MCF 10A (cell line): ENCODE measurements around the gene PARD3. TPM values are rescaled to one million over a fixed set of nuclear protein-coding genes. Genes with fewer than 3 reads are reported as not detected.

Source experiments
- BruUV-seq: library from RNA; stranded (reverse); fragments of 400-500 nt; replicated peaks from 2 replicates; lab custom pipeline; 2021; lab: Mats Ljungman, UMichigan
- CTCF ChIA-PET: fragments of 300-600 bp; sonication (Branson Sonifier 250); formaldehyde crosslinking; extraction: SDS; loops from one replicate; lab custom pipeline; 2021; ENCODE audit warnings: antibody characterized with exemption, inconsistent platforms; lab: Yijun Ruan, JAX
- POLR2A ChIA-PET: fragments of 300-600, 350-650 bp; sonication (Branson Sonifier 250); formaldehyde crosslinking; extraction: SDS; loops from one replicate; lab custom pipeline; 2020; ENCODE audit warnings: antibody characterized with exemption, inconsistent platforms; lab: Yijun Ruan, JAX
- DNase-seq: peaks from one replicate; pipeline ENCODE4 v3.0.0-alpha.2; 2018; ENCODE audit not compliant: unreplicated experiment
- H3K27ac Mint-ChIP-seq: one replicate; pipeline ENCODE4 v1.8.0; 2022; ENCODE audit warnings: mild to moderate bottlenecking, low read depth, mixed read lengths; ENCODE audit not compliant: unreplicated experiment
- H3K27me3 Mint-ChIP-seq: one replicate; pipeline ENCODE4 v1.8.0; 2022; ENCODE audit warnings: mixed read lengths; ENCODE audit not compliant: insufficient read depth, unreplicated experiment
- H3K36me3 Mint-ChIP-seq: one replicate; pipeline ENCODE4 v1.8.0; 2022; ENCODE audit warnings: mild to moderate bottlenecking, moderate library complexity, mixed read lengths; ENCODE audit not compliant: insufficient read depth, unreplicated experiment
- H3K4me1 Mint-ChIP-seq: one replicate; pipeline ENCODE4 v1.8.0; 2022; ENCODE audit warnings: mixed read lengths; ENCODE audit not compliant: insufficient read depth, unreplicated experiment
- H3K4me3 Mint-ChIP-seq: one replicate; pipeline ENCODE4 v1.8.0; 2022; ENCODE audit warnings: mild to moderate bottlenecking, moderate library complexity, mixed read lengths; ENCODE audit not compliant: unreplicated experiment
- H3K9me3 Mint-ChIP-seq: one replicate; pipeline ENCODE4 v1.8.0; 2022; ENCODE audit warnings: mixed read lengths; ENCODE audit not compliant: unreplicated experiment
- intact Hi-C: fragments of 100-400 bp; cut with micrococcal nuclease; formaldehyde crosslinking; loops from 2 replicates; pipeline ENCODE4 v1.14.1; 2022
- total RNA-seq: library from RNA; stranded (reverse); gene quantifications from 2 replicates; pipeline ENCODE4 v1.2.3, GENCODE V29; 2022
- TF ChIP-seq, protein P1 (sequence below): fragments of 200-600 bp; IDR thresholded peaks from one replicate; pipeline ENCODE4 v1.8.0; 2022; ENCODE audit warnings: antibody characterized with exemption, mild to moderate bottlenecking; ENCODE audit not compliant: unreplicated experiment

Gene PARD3
- total RNA-seq, 1 experiment from 2014 or later, result 70.0 TPM

GRCh38 chr10:34615770-34616169 is 199.3 kb downstream of the PARD3 start:
- Mint-ChIP-seq H3K27me3 (no peaks in the 10 kb centered on the region), H3K4me1 (peaks cover 21% of the 10 kb centered on the region), H3K4me3 (no peak overlapping the region), H3K36me3 (peaks cover 7% of the 10 kb centered on the region), H3K27ac (no peak overlapping the region), H3K9me3 (no peaks in the 10 kb centered on the region)
- ChIA-PET POLR2A (no interaction called here), CTCF (no interaction called here)
- intact Hi-C loops, result no loop called here
- BruUV-seq, result no TSS peak
- TF ChIP-seq, protein P1, sequence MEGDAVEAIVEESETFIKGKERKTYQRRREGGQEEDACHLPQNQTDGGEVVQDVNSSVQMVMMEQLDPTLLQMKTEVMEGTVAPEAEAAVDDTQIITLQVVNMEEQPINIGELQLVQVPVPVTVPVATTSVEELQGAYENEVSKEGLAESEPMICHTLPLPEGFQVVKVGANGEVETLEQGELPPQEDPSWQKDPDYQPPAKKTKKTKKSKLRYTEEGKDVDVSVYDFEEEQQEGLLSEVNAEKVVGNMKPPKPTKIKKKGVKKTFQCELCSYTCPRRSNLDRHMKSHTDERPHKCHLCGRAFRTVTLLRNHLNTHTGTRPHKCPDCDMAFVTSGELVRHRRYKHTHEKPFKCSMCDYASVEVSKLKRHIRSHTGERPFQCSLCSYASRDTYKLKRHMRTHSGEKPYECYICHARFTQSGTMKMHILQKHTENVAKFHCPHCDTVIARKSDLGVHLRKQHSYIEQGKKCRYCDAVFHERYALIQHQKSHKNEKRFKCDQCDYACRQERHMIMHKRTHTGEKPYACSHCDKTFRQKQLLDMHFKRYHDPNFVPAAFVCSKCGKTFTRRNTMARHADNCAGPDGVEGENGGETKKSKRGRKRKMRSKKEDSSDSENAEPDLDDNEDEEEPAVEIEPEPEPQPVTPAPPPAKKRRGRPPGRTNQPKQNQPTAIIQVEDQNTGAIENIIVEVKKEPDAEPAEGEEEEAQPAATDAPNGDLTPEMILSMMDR, result no peak
- DNase-seq, result no peak

DNA sequence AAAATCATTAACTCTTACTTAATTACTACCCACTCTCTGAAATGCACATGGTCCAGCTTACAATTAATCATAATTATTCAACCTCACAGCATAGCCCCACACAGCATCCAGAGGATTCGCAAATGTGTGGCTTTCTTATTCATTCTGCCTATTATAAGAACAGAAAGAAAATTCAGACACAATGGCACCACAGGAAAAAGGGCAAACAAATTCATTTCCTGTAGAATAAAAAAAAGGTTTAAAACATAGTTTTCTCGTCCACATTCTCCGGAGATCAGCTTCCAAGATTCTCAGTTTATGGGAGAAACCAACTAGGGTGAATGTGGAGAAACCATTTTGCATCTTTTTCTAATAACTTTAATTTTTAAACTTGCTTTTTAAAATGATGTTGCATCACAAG is 201.6 kb downstream of the PARD3 start:
- Mint-ChIP-seq H3K4me3 (no peak overlapping the region), H3K4me1 (peaks cover 3% of the 10 kb centered on the region), H3K27ac (no peak overlapping the region), H3K27me3 (no peaks in the 10 kb centered on the region), H3K36me3 (peaks cover under 1% of the 10 kb centered on the region), H3K9me3 (no peaks in the 10 kb centered on the region)
- CTCF ChIA-PET, result no interaction called here
- intact Hi-C loops, result no loop called here
- DNase-seq, result no peak
- no TSS peak for BruUV-seq
- POLR2A ChIA-PET, result no interaction called here
- TF ChIP-seq, protein P1, result no peak

GRCh38 chr10:34612938-34613337 is 202.2 kb downstream of the PARD3 start:
- ChIA-PET POLR2A (no interaction called here), CTCF (no interaction called here)
- no peak for DNase-seq
- Mint-ChIP-seq H3K27ac (no peak overlapping the region), H3K27me3 (no peaks in the 10 kb centered on the region), H3K36me3 (no peaks in the 10 kb centered on the region), H3K9me3 (no peaks in the 10 kb centered on the region), H3K4me3 (no peak overlapping the region), H3K4me1 (peaks cover 4% of the 10 kb centered on the region)
- TF ChIP-seq, protein P1, result no peak
- BruUV-seq, result no TSS peak
- intact Hi-C loops, result no loop called here

GRCh38 chr10:34612446-34612845 is 202.7 kb downstream of the PARD3 start:
- CTCF ChIA-PET, result no interaction called here

More at GRCh38 chr10:34612446-34612845, 202.7 kb downstream of the PARD3 start:
- POLR2A ChIA-PET, result no interaction called here
- intact Hi-C loops, result no loop called here
- Mint-ChIP-seq H3K36me3 (no peaks in the 10 kb centered on the region), H3K4me3 (no peak overlapping the region), H3K27ac (no peak overlapping the region), H3K4me1 (peaks cover 7% of the 10 kb centered on the region), H3K27me3 (no peaks in the 10 kb centered on the region), H3K9me3 (no peaks in the 10 kb centered on the region)
- no TSS peak for BruUV-seq
- peak; percentile 8 for DNase-seq
- TF ChIP-seq, protein P1, result no peak
